Adrenal gland (tissue), 12 donors: Measurements from ENCODE around the gene LAYN. TPM values are rescaled to one million over a fixed set of nuclear protein-coding genes. Genes with fewer than 3 reads are reported as not detected.

Source experiments
- DNase-seq, 7 donors: peaks; one replicate each; pipeline ENCODE4 v3.0.0-alpha.2; 2019 to 2020
- H3K27ac ChIP-seq, 5 donors: fragments of 200-600 bp; sonication (generic) in 4 of 5; 1 replicate in 3 of 5; 2 replicates in 2 of 5; pipeline versions ENCODE4 v1.5.1 to v1.8.0; 2016 to 2020; ENCODE audit warnings: mild to moderate bottlenecking in 1 of 5
- H3K27me3 ChIP-seq: fragments of 200-600 bp; 2 replicates; pipeline ENCODE4 v1.8.0; 2021
- H3K36me3 ChIP-seq, 2 donors: fragments of 200-600 bp; replicated peaks in 1 of 2; 1 replicate in 1 of 2; 2 replicates in 1 of 2; pipeline versions ENCODE4 v1.5.1 to v1.8.0; 2018 to 2022
- H3K4me1 ChIP-seq, 2 donors: fragments of 200-600 bp; replicated peaks in 1 of 2; 1 replicate in 1 of 2; 2 replicates in 1 of 2; pipeline versions ENCODE4 v1.5.1 to v1.8.0; 2018 to 2021
- H3K4me3 ChIP-seq, 4 donors: fragments of 200-600 bp; sonication (generic) in 3 of 4; one replicate each; pipeline ENCODE4 v1.5.1; 2016 to 2018
- H3K9me3 ChIP-seq, 3 donors: fragments of 200-600 bp; sonication (generic) in 1 of 3; replicated peaks in 1 of 3; 1 replicate in 2 of 3; 2 replicates in 1 of 3; pipeline versions ENCODE4 v1.5.1 to v1.8.0; 2016 to 2021
- POLR2A ChIP-seq, 2 donors: fragments of 450-650 bp; IDR thresholded peaks; one replicate each; pipeline ENCODE4 v1.6.1; 2017; ENCODE audit warnings: antibody characterized with exemption in 2 of 2, mild to moderate bottlenecking in 2 of 2, moderate library complexity in 1 of 2
- WGBS, 4 donors: extraction: QIAGEN DNeasy Blood & Tissue Kit in 2 of 4; methylation state at CpG; one replicate each; pipeline versions ENCODE4 v1.1.5 to v1.1.7; 2013 to 2017; 5-methylcytosine and 5-hydroxymethylcytosine counted together
- intact Hi-C, 2 donors: fragments of 100-400 bp; cut with DNase I; formaldehyde crosslinking; loops; one replicate each; pipeline versions ENCODE4 v1.14.1 to v1.15.0; 2022 to 2023
- polyA plus RNA-seq, 3 donors: library from polyadenylated mRNA; stranded (reverse); fragments of 200-250 nt in 2 of 3; fragments of 350-450 nt in 1 of 3; fragmentation: Illumina TruSeq in 1 of 3; extraction: RNeasy Lipid Tissue Mini Kit (QIAGEN cat#74804) in 1 of 3; gene quantifications; one replicate each; pipeline ENCODE4 v1.2.3, GENCODE V29; 2013 to 2014
- total RNA-seq, 9 donors: library from RNA; depleted of rRNA in 4 of 9; stranded (reverse); fragments of >200 nt in 4 of 9; fragments of 120-200 nt in 1 of 9; fragmentation: NEBNext Ultra II Directional in 1 of 9; extraction: Animal tissue kit (Norgen Biotek cat#: 25700) in 1 of 9; gene quantifications; one replicate each; pipeline versions ENCODE4 v1.1.0 to v1.2.4, GENCODE V29; 2013 to 2023
- TF ChIP-seq, protein P1 (sequence below), 6 experiments: fragments of 450-650 bp in 4 of 6; fragments of 200-600 bp in 2 of 6; sonication (generic) in 1 of 6; IDR thresholded peaks; 1 replicate in 5 of 6; 2 replicates in 1 of 6; pipeline versions ENCODE4 v1.5.1 to v1.8.0; 2016 to 2021; ENCODE audit warnings: antibody characterized with exemption in 6 of 6, mild to moderate bottlenecking in 2 of 6, moderate library complexity in 1 of 6
- donor health status: healthy with polysubstance abuse.
- donor health status: Bipolar disorder and iron deficiency.
- donor health status: DM: yes; HTN: yes; CAD: no.
- donor health status: DM: no; HTN: no; CAD: no.
- donor health status: DM: no; HTN: no; CAD: no.
- donor health status: DM: yes; HTN: yes; CAD: no.

Gene LAYN
- total and polyA plus RNA-seq, 12 donors = 1.5 to 5.4 (median 2.2) TPM

DNA sequence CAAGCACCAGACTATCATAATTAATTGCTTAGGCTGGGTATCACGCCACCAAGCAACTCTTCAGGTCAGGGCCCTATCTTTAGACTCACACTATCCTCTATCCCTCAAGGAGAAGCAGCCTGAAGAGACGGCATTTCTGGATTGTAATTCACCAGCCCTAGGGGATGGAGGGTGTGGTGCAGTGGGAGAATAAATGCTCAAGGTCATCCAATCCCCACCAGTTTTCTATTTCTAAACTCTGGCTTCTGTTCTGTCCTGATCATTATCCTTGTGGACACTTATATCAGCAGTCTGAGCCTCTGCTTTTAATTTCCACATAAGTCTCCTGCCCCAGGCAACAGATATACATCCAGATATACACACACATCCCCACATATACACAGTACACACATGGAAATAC is 48.6 kb downstream of the LAYN start:
- Histone ChIP-seq H3K4me1 (no peaks in the 10 kb centered on the region), H3K27me3 (no peaks in the 10 kb centered on the region), H3K27ac (no peak overlapping the region), H3K36me3 (no peaks in the 10 kb centered on the region), H3K4me3 (no peak overlapping the region), H3K9me3 (no peaks in the 10 kb centered on the region)
- intact Hi-C loops = no loop called here
- no peak for TF ChIP-seq POLR2A (IDR thresholded peaks at IDR 0.05)
- TF ChIP-seq, protein P1, sequence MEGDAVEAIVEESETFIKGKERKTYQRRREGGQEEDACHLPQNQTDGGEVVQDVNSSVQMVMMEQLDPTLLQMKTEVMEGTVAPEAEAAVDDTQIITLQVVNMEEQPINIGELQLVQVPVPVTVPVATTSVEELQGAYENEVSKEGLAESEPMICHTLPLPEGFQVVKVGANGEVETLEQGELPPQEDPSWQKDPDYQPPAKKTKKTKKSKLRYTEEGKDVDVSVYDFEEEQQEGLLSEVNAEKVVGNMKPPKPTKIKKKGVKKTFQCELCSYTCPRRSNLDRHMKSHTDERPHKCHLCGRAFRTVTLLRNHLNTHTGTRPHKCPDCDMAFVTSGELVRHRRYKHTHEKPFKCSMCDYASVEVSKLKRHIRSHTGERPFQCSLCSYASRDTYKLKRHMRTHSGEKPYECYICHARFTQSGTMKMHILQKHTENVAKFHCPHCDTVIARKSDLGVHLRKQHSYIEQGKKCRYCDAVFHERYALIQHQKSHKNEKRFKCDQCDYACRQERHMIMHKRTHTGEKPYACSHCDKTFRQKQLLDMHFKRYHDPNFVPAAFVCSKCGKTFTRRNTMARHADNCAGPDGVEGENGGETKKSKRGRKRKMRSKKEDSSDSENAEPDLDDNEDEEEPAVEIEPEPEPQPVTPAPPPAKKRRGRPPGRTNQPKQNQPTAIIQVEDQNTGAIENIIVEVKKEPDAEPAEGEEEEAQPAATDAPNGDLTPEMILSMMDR (IDR thresholded peaks at IDR 0.05) = no peak
- WGBS, 4 donors = 54 to 76% (median 68%) methylated on average over 2 of the region's 2 CpGs
- no peak for DNase-seq

- no peak overlapping the region for H3K27ac ChIP-seq
- no peaks in the 10 kb centered on the region for H3K27me3 ChIP-seq
- 66 to 73% (median 71%) methylated on average over 5 of the region's 5 CpGs for WGBS, 4 donors
- intact Hi-C loops = loop anchor here in 1 of 2 donors (10.0 kb wide), 1 partner anchor 255 kb away; no protein-coding TSS in a partner anchor
- H3K4me1 ChIP-seq = no peaks in the 10 kb centered on the region
- H3K9me3 ChIP-seq = no peaks in the 10 kb centered on the region
- TF ChIP-seq, protein P1 (IDR thresholded peaks at IDR 0.05) = no peak
- TF ChIP-seq POLR2A (IDR thresholded peaks at IDR 0.05) = no peak
- DNase-seq = no peak
- H3K4me3 ChIP-seq = no peak overlapping the region
- H3K36me3 ChIP-seq = no peaks in the 10 kb centered on the region
Observed at GRCh38 chr11:111589886-111590499, 49.5 kb downstream of the LAYN start.

- no peaks in the 10 kb centered on the region for H3K4me1 ChIP-seq
- no peaks in the 10 kb centered on the region for H3K27me3 ChIP-seq
- H3K36me3 ChIP-seq = no peaks in the 10 kb centered on the region
- no peak overlapping the region for H3K27ac ChIP-seq
- TF ChIP-seq, protein P1 (IDR thresholded peaks at IDR 0.05) = no peak
- TF ChIP-seq POLR2A (IDR thresholded peaks at IDR 0.05) = no peak
- H3K9me3 ChIP-seq = no peaks in the 10 kb centered on the region
- WGBS, 4 donors = 68 to 80% (median 75%) methylated on average over 4 of the region's 4 CpGs
- H3K4me3 ChIP-seq = no peak overlapping the region
- intact Hi-C loops = loop anchor here in 1 of 2 donors (10.0 kb wide), 1 partner anchor 253 kb away; no protein-coding TSS in a partner anchor
- DNase-seq = no peak
Observed at GRCh38 chr11:111591187-111591960, 50.9 kb downstream of the LAYN start.

DNA sequence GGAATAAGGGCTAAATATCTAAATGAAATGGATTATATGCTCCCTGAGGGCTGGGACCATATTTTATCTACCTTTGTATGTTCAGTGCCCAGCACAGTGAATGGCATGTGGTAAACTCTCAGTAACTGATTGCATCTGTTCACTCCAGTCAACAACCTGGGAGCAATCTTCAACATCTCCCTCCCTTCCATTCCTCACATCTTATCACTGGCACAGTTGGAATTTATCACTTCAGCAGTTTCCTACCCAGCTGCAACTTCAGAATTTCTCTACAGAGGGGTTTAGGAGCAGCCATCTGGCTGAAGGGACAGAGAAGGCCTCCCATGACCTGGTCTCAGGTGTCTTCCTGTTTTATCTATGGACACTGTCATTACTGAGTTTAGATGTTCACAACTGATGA is 52.0 kb downstream of the LAYN start:
- Histone ChIP-seq H3K9me3 (no peaks in the 10 kb centered on the region), H3K4me1 (peaks cover 0 to 3% of the 10 kb centered on the region in 2 donors), H3K36me3 (no peaks in the 10 kb centered on the region), H3K27me3 (no peaks in the 10 kb centered on the region), H3K4me3 (no peak overlapping the region), H3K27ac (no peak overlapping the region)
- no peak for TF ChIP-seq POLR2A (IDR thresholded peaks at IDR 0.05)
- TF ChIP-seq, protein P1 (IDR thresholded peaks at IDR 0.05) = no peak
- intact Hi-C loops = loop anchor here in 1 of 2 donors (2.0 to 10.0 kb wide), 2 partner anchors 14 to 252 kb away; no protein-coding TSS in a partner anchor
- DNase-seq = no peak
